Suprapubic skin (tissue), 4 donors: ENCODE results near the gene NTN4. TPM values are rescaled to one million over a fixed set of nuclear protein-coding genes. Genes with fewer than 3 reads are reported as not detected.

ENCODE experiments used
- DNase-seq, 2 donors: peaks; one replicate each; pipeline ENCODE4 v3.0.0-alpha.2; 2019; ENCODE audit warnings: low spot score in 2 of 2
- H3K27ac ChIP-seq: fragments of 200-600 bp; sonication (generic); one replicate; pipeline ENCODE4 v1.5.1; 2019
- H3K27me3 ChIP-seq: fragments of 200-600 bp; sonication (generic); one replicate; pipeline ENCODE4 v1.5.1; 2019
- H3K36me3 ChIP-seq: fragments of 200-600 bp; sonication (generic); one replicate; pipeline ENCODE4 v1.5.1; 2019
- H3K4me1 ChIP-seq: fragments of 200-600 bp; sonication (generic); one replicate; pipeline ENCODE4 v1.5.1; 2019
- H3K4me3 ChIP-seq: fragments of 200-600 bp; sonication (generic); one replicate; pipeline ENCODE4 v1.5.1; 2019; ENCODE audit warnings: mild to moderate bottlenecking
- H3K9me3 ChIP-seq: fragments of 200-600 bp; sonication (generic); one replicate; pipeline ENCODE4 v1.5.1; 2019
- CTCF ChIP-seq, 2 donors: fragments of 200-600 bp in 1 of 2; fragments of 450-650 bp in 1 of 2; sonication (generic) in 1 of 2; IDR thresholded peaks; one replicate each; pipeline ENCODE4 v1.5.1; 2016 to 2019; ENCODE audit warnings: antibody characterized with exemption in 2 of 2, mild to moderate bottlenecking in 1 of 2, moderate library complexity in 1 of 2
- EP300 ChIP-seq: sonication (generic); formaldehyde crosslinking; IDR thresholded peaks from one replicate; pipeline ENCODE4 v1.6.1; 2017; ENCODE audit warnings: antibody characterized with exemption
- POLR2A ChIP-seq, 2 donors: fragments of 450-650 bp; IDR thresholded peaks; one replicate each; pipeline ENCODE4 v1.6.1; 2017; ENCODE audit warnings: antibody characterized with exemption in 2 of 2, mild to moderate bottlenecking in 2 of 2, moderate library complexity in 2 of 2
- POLR2AphosphoS5 ChIP-seq, 3 donors: sonication (generic); formaldehyde crosslinking; IDR thresholded peaks; one replicate each; pipeline ENCODE4 v1.6.1; 2017; ENCODE audit warnings: antibody characterized with exemption in 3 of 3
- WGBS: methylation state at CpG from one replicate; pipeline ENCODE4 v1.1.5; 2018; 5-methylcytosine and 5-hydroxymethylcytosine counted together
- total RNA-seq, 4 donors: library from RNA; depleted of rRNA; stranded (reverse); fragments of >200 nt; gene quantifications; one replicate each; pipeline ENCODE4 v1.1.0, GENCODE V29; 2016

Gene NTN4
- total RNA-seq, 4 donors from 2014 or later: 7.2 to 18.7 (median 13.0) TPM

GRCh38 chr12:95766356-95767019, 24.1 kb downstream of the NTN4 start:
- Histone ChIP-seq H3K9me3 (no peaks in the 10 kb centered on the region), H3K27me3 (no peaks in the 10 kb centered on the region), H3K4me3 (no peak overlapping the region), H3K27ac (no peak overlapping the region), H3K36me3 (no peaks in the 10 kb centered on the region), H3K4me1 (peaks cover 17% of the 10 kb centered on the region)
- WGBS: 77% methylated on average over 7 of the region's 7 CpGs
- TF ChIP-seq POLR2A (IDR thresholded peaks at IDR 0.05) (no peak), EP300 (no peak)
- no peak for DNase-seq

GRCh38 chr12:95764848-95765247, 25.7 kb downstream of the NTN4 start:
- Histone ChIP-seq H3K36me3 (no peaks in the 10 kb centered on the region), H3K27ac (no peak overlapping the region), H3K4me1 (peaks cover 17% of the 10 kb centered on the region), H3K9me3 (no peaks in the 10 kb centered on the region), H3K4me3 (no peak overlapping the region), H3K27me3 (no peaks in the 10 kb centered on the region)
- WGBS: 77% methylated on average over 1 of the region's 1 CpG
- no peak for DNase-seq
- TF ChIP-seq POLR2A (IDR thresholded peaks at IDR 0.05): no peak
- TF ChIP-seq EP300: no peak

GRCh38 chr12:95763809-95764253, 26.7 kb downstream of the NTN4 start:
- Histone ChIP-seq H3K27ac (no peak overlapping the region), H3K27me3 (no peaks in the 10 kb centered on the region), H3K9me3 (no peaks in the 10 kb centered on the region), H3K4me3 (no peak overlapping the region), H3K4me1 (peaks cover 17% of the 10 kb centered on the region), H3K36me3 (no peaks in the 10 kb centered on the region)
- TF ChIP-seq EP300 (no peak), POLR2A (IDR thresholded peaks at IDR 0.05) (no peak), CTCF (IDR thresholded peaks at IDR 0.05) (no peak), POLR2AphosphoS5 (IDR thresholded peaks at IDR 0.05) (no peak)
- no peak for DNase-seq

DNA sequence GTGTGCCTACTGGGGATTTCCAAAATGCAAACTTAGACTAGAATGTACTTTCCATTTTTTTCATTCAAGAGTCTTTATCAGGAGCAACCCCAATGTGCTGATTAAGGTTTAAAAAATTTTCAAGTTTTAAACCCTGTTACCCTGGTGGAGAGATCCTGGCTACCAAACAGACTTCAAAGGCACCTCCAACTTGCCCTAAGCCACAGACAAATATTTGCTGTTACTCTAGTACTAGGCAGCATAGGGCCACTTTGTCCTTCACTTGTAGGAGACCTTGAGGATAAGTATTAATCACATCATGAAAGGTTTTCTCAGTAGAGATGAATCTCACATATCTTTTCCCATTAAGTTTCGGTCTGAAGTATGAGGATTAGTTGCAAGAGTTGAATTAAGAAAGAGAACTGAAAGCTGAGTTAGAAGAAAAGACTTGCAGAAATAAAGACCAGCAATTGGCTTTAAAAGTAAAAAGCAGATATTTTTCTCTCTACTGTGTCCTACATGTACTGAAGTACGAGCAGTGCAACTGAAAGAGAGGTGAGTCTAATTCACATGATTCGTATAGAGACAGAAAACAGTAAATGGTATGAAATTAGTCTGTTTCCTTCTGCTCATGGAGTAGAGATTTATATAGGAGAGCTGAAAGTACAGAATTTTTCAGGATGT, 28.3 kb downstream of the NTN4 start:
- 85% methylated on average over 3 of the region's 3 CpGs for WGBS
- peaks cover 17% of the 10 kb centered on the region for H3K4me1 ChIP-seq
- TF ChIP-seq EP300 (no peak), POLR2A (IDR thresholded peaks at IDR 0.05) (no peak), POLR2AphosphoS5 (IDR thresholded peaks at IDR 0.05) (no peak), CTCF (IDR thresholded peaks at IDR 0.05) (no peak)

DNA sequence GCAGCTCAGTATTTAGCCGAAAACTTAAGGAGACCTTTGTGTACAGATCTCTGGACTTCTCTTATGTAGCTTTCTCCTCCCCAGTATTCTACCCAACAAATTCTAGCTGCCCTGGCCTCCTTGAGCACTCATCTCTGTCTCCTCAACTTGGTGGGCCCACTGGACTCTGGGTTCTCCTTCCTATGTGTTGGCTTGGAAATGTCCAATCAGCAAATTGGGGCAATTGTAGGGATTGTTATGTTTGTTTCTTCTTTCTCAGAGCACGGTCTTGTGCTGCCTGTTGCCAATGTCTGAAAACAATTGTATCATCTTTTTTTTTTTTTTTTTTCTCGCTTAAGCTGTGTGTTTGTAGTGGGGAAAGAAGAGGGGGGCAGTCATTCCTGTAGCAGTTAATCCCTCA, 30.2 kb downstream of the NTN4 start:
- DNase-seq: no peak
- TF ChIP-seq CTCF (IDR thresholded peaks at IDR 0.05): no peak
- no peak for TF ChIP-seq POLR2AphosphoS5 (IDR thresholded peaks at IDR 0.05)
- no peak for TF ChIP-seq EP300
- TF ChIP-seq POLR2A (IDR thresholded peaks at IDR 0.05): no peak
- WGBS: 83% methylated on average over 3 of the region's 3 CpGs

More for the DNA sequence above, 28.3 kb downstream of the NTN4 start:
- H3K27ac ChIP-seq: no peak overlapping the region
- no peak for DNase-seq
- H3K9me3 ChIP-seq: no peaks in the 10 kb centered on the region
- no peak overlapping the region for H3K4me3 ChIP-seq
- no peaks in the 10 kb centered on the region for H3K36me3 ChIP-seq
- H3K27me3 ChIP-seq: no peaks in the 10 kb centered on the region

DNA sequence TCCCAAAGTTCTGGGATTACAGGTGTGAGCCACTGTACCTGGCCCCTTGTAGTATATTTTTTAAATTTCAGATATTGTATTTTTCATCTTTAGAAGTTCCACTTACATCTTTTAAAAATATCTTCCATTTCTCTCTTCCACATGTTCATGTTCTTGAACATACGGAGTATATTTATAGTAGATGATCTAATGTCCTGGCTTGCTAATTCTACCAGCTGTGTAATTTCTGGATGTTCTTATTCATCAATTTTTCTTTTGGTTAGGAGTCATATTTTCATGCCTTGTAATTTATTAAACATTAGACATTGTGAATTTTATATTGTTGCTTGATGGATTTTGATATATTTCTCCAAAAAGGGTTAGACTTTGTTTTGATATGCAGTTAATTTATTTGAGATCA, 30.8 kb downstream of the NTN4 start:
- Histone ChIP-seq H3K9me3 (no peaks in the 10 kb centered on the region), H3K27ac (no peak overlapping the region), H3K4me3 (no peak overlapping the region), H3K4me1 (peaks cover 14% of the 10 kb centered on the region), H3K36me3 (no peaks in the 10 kb centered on the region), H3K27me3 (no peaks in the 10 kb centered on the region)
- no peak for DNase-seq
- TF ChIP-seq CTCF (IDR thresholded peaks at IDR 0.05): no peak
- TF ChIP-seq POLR2AphosphoS5 (IDR thresholded peaks at IDR 0.05): no peak
- TF ChIP-seq POLR2A (IDR thresholded peaks at IDR 0.05): no peak
- no peak for TF ChIP-seq EP300
- 42% methylated on average over 1 of the region's 1 CpG for WGBS

More for the DNA sequence above, 30.2 kb downstream of the NTN4 start:
- Histone ChIP-seq H3K27ac (no peak overlapping the region), H3K9me3 (no peaks in the 10 kb centered on the region), H3K4me1 (peaks cover 14% of the 10 kb centered on the region), H3K36me3 (no peaks in the 10 kb centered on the region), H3K27me3 (no peaks in the 10 kb centered on the region), H3K4me3 (no peak overlapping the region)
